Right lung (tissue), 5 donors: ENCODE data around the gene LPP. TPM values are rescaled to one million over a fixed set of nuclear protein-coding genes. Genes with fewer than 3 reads are reported as not detected.

Source experiments
- DNase-seq, 2 donors: peaks; one replicate each; pipeline ENCODE4 v3.0.0-alpha.2; 2013
- polyA plus RNA-seq, 5 donors: library from polyadenylated mRNA; unstranded; fragments of 120-200 nt; gene quantifications; one replicate each; pipeline versions ENCODE4 v1.2.1 to v1.2.3, GENCODE V29; 2013; ENCODE audit warnings: inconsistent platforms in 1 of 5, low replicate concordance in 1 of 5; ENCODE audit not compliant: insufficient read length in 5 of 5, insufficient read depth in 1 of 5

Gene LPP
- polyA plus RNA-seq, 5 donors: 14.9 to 27.2 (median 23.3) TPM

DNA sequence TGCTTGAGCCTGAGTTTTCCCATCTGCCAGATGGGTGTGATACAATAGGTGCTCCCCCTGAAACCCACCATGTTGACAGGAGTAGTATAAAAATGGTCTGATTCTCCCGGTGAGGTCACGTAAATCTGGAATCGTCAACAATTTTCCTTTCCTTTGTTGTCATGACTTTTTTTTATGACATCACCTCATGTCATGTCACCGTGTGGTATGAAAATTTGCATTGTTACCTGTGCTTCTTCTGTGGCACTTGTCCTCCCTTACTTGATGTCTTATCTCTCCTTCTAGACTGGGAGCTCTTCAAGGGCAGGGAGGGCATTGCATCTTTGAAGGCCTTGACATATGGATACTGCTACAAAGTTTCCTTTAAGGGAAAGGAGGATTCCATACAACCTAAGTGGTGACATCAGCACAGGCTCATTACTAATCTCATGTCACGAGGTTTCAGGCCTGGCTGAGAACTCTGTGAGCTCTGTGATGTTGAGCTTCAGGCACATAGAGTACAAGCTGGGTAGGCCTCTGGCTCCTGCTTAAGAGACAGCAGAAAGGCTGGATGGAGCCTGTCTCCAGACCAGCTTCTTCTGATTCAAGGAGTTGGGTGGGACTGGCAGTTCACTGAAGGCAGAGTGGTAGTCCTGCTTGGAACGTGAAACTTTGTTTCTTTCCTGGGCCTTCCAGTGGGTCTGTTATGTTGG lies 66.3 kb downstream of the LPP start:
- DNase-seq: no peak

DNA sequence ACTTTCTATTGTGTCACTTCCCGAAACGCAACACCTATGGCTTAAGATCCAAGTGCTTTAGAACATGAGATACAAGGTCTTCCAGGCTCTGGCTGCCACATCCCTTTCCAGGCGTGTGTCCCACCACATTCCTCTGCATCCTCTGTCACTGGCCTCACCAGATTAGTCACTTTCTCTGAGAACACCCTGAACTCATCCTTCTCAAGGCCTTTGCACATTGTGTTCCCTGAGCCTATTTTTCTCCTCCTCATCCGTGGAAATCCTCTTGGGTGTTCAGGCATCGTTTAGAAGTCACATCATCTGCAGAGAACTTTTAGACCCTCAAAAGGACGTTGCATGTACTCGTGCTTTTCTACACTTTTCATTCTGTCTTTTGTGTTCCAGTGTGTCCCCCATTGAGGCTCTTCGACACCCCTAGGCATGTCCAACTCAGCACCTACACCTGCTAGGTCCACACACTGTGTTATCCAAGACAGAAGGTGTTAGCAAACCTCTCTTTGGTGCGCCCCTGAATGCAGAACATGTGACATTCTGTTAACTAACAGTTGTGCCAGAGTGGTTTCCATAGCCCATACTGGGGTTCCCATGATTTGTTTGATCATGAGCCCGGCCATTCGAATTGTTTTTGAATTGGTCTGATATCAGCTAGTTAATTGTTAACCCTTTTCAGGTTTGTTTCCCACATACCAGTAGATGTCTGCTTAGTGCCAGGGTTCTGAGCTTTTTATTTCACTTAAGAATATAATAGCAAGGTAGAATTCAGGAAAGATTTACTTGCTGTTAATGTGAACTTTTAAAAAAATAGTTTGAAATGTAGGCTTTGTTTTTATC lies 67.2 kb downstream of the LPP start:
- DNase-seq: no peak

DNA sequence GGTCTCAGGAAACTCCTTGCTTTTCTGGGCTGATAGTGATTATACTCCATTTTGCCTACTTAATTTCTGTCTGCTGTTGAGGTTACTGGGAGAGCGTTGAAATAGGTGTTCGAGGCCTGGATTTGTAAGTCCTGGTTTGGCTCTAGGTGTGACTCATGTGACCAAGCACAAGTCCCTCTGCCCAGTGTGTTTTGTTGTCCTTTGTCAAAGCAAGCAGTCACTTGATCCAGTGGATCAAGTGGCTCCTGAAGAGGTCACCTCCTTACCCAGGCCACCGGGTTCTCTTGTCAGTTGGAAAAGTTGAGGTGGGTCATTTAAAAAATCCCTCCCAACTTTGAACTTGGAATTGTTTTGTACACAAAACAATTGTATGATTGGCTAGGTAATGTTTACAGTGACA lies 70.0 kb downstream of the LPP start:
- no peak for DNase-seq

DNA sequence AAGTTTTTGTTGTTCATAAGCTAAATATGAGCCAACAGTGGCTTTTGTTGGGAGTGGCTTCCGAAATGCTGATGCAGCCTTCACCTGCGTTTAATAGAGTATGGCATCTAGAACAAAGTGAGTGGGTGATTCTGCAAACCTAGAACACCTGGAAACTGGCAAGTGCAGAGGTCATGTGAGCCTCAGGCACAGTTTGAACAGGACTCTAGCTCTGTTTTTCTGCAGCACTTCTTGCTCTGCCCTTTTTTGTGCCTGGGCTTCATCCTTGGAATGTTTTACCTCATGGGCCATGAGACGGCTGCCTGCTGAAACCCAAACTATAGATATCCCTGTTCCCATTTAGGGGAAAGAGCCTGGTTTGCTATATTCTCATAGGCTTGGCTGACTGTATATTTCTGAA lies 73.5 kb downstream of the LPP start:
- no peak for DNase-seq

DNA sequence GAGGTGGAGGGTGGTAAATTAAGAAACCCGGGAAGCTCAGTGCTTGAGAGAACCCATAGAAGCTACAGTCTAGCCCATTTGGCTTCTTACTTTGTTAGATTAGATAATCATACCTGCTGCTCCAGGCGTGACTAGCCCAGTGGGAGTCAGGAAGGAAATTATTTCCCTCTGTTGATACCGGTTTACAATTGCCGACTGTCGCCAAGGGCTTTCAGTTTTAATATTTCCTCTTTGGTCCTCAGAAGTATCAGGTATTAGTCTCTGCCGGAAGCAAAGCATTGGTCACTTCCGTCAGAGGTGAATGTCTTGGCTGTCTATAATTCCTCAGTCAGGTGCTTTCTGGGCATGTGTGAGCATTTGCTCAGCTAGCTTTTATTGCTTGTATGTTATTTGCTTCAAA lies 75.2 kb downstream of the LPP start:
- DNase-seq: no peak

DNA sequence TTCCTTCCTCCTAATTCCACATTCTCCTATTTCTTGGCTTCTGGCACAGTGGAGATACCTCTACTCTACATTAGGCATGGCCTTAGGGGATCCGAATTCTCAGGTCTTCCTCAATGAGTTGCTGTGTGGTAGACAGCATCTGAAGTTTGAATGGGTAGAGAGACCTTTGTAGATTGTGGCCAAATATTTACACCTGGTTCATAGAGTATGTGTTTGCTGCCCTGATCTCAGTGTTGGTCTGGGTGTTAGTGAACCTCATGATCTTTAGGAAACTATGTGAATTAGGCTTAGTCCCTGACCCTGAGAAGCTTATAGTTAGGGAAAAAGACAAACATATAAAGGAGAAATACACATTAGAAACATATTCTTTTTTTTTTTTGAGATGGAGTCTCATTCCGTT lies 75.8 kb downstream of the LPP start:
- DNase-seq: no peak

DNA sequence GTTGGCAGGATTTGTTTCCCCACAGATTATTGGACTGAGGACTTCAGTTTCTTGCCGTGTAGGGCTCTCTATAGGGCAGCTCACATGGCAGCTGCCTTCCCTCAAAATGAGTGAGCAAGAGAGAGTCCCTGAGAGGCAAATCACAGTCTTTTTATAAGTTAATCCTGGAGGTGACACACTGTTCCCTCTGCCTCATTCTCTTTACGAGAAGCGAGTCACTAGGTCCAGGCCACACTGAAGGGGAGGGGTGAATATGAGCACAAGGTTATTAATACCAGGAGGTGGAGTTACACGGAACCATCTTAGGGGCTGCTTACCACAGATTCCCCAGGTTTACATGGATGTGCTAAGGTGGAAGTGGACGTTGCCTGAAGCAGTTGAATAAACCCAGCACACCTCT lies 77.0 kb downstream of the LPP start:
- DNase-seq: no peak

DNA sequence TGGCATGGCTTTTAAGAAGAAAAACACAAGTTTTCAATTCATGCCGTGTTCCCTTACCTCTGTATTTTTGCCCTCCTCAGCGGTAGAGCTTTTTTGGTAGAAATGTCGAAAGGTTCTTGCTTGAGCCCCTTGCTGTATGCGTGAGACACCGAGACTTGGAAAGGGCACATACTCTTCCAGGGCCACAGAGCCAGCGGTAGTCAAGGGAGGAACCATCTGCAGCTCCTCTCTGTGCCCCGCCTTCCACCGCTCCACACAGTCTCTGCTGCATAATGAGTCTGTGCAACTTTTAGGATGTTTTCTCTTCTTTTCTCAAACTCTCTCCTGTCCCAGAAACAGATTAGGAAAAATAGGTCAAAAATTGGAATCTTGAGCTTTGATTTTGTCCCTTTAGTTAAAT lies 77.5 kb downstream of the LPP start:
- no peak for DNase-seq

DNA sequence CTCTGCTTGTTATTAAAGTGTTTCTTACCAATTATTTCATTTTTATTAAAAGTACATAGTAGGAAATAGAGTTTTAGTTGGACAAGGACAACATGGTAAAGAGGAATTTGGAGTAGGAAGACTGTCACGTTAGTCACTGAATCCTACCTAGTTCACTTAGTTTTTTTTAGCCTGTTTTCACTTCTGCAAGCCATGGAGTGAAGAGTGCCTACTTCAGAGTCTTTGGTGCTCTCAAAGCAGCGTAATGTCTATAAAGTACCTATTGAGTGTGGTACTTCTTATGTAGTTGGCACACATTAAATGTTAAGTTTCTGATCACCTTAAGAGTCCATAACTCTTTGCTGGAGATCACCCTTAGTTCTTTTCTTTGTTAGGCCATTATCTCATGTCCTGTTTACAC lies 78.7 kb downstream of the LPP start:
- no peak for DNase-seq

DNA sequence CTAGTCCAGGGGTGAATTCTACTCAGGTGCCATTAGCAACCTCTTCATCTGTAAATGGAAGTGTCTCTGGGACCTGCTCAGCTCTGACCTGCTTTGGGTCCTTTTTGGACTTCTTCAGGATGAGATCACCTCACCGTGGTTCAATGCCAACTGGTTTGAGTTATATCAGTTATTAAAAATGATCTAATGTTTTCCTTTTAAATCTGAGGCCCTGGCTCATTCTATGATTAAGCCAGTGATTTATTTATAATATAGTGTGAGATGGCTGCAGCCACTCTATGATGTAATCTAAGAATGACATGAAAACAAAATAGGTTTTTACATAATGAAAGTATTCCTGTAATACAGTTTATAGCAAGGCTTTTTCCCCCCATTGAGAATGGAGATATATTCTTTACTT lies 79.4 kb downstream of the LPP start:
- no peak for DNase-seq

DNA sequence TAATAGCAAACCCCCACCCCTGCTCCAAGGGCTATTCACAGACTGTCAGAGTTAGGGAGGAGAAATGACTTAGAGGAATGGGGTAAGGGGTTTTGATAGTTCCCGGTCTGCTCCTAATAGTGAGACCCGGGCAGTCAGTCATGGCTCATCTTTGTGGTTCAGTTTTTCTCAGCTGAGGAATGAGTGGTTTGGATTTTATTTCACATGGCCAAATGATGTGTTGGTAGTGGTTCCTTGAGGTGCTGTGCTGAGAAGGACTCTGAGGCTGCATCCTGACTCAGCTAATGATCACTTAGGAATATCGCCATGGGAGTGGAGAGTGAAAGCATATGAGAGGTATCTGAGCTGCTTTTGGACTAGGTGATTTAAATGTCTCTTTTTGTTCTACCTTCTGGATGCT lies 80.2 kb downstream of the LPP start:
- DNase-seq: no peak

DNA sequence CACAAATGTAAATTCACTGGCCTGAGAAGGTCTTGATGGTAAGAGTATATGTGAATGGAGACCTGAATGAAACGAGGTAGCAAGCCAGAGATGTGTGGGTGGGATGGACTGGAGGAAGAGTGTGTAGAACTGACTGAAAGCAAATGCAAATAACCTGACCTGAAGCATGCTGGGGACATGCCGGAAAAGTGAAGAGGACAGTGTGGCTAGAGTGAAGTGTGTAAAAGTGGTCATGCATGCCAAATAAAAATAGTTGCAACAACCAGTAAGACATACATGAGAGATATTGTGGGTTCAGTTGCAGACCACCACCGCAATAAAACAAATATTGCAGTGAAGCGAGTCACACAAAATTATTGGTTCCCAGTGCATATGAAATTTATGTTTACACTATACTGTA lies 82.3 kb downstream of the LPP start:
- no peak for DNase-seq

DNA sequence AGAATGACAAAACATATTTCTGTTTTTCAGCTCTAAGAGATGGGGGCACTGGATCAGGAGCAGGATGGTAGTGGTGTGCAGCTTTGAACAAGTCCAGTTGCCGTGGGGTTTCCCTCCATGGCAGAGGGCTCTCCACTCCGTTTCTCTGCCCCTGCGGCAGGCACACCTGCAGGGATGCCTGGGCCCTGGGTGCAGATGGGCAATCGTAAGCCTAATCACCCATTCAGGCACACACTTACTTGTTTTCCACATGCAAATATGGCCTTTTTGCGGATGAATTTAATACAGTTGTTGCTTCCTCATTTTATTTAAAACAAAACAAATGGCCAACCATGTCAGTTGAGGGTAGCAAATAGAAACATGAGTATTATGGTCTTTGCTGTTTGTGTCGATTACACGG lies 85.1 kb downstream of the LPP start:
- no peak for DNase-seq

DNA sequence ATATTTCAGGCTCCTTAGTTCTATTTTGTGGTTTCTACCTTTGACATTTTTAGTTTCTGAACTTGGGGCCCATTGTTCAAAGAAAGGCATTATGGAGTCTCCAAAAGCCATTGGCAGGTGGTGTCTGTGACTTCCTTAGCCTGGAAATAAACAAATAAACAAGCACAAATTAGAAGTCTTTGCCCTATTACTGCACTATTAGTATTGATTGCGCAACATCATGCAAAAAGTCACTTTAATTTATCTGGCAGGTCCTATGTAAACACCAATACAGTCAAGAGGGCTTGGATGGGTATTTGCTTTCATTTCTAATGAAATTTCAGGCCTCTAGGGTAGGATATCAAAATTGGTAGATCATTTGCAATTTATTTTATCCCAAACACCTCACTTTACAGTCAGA lies 85.6 kb downstream of the LPP start:
- DNase-seq: no peak

DNA sequence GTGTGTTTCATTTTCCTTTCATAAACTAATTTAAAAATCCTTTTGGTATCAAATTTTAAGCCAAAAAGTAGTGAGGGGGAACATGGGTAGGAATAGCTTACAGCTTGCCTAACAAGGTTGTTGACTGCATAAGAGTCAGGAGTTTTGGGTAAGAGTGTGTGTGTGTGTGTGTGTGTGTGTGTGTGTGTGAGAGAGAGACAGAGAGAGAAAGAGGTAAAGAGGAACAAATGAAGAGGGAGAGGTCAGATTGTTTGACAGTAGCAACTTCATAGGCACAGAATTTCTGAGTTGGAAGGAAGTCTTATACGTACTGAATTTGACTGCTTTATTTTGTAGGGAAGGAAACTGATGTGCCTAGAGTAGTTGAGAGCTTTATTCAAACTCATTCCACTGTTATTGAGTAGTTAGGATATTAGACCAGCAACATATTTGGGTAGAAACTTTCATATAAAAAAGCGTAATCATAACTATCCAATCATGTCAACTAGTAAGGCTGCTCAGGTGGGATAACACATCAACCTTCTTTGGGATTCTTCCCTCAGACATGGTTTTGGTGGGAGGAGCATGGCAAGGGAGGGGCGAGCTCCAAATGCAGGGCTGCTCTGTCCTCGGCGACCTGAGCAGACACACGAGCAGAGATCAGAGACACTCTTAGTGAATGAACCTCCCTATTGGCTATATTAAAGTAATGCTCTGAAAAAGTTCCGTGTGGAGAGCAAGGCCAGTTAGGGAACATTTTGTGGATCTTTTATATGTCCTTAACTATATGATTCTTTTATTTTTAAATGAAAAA lies 86.4 kb downstream of the LPP start:
- DNase-seq: no peak

DNA sequence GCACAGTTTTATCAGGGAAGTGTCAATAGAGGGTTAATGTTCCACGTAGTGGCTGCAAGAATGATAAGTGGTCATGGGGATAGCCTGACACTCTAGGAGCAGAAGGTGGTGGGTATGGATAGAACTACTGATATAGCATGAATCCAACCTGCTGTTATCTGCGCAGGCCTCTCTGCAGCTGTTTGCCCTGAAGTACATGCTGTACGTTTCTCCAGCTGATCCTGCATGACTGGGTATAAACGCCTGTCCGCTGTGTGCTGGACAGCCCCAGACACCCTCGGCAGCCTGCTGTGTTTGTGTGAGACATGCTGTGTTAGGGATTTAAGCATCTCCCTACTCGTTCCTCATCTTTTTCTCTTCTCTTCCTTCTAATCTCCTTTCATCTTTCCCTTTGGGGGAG lies 87.1 kb downstream of the LPP start:
- no peak for DNase-seq

DNA sequence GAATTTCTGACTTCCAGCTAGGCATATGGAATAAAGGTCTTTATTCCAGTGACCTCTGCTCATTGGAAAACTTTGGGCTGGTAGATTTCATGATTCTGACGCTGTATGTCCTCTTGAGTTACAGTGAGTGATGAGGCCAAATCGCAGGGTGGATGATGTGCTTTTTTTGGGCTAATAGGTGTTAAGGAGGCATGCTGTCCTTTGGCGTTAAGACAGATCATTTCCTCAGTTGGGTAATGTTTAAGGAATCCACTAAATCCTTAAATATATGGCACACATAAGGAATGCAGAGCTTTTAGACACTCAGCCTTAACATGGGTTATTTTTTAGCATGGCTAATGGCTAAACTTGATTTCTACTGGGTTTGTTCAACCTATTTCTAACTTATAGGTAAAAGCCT lies 87.9 kb downstream of the LPP start:
- no peak for DNase-seq

DNA sequence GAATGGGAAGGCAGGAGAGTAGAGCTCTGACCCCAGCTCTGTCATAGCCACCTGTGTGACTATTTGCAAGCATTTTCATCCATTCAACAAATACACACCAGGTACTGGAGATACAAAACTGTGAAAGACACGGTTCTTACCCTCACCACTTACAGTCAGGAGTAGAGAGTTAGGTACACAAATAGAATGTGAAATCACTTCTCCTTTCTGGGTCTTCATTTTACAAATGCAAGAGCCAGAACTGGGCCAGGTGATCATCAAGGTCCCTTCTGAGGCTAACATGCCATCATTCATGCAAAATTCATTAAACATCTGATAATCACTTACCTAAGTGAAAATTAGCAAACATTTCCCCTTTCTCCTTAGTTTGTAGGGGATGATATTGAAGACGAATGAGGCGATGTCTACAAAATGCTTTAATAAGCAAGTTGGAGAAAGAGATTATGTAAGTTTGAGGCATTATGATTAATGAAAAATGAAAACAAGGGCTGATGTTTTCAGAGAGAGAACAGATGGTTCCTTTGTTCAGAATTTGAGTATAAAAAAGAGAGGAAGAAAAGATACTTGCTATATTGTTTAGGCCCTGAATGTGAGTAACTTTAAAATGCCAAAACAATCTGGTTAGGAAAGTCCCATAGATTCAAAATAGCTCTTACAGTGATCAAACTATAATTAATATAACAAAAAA lies 88.6 kb downstream of the LPP start:
- DNase-seq: no peak

DNA sequence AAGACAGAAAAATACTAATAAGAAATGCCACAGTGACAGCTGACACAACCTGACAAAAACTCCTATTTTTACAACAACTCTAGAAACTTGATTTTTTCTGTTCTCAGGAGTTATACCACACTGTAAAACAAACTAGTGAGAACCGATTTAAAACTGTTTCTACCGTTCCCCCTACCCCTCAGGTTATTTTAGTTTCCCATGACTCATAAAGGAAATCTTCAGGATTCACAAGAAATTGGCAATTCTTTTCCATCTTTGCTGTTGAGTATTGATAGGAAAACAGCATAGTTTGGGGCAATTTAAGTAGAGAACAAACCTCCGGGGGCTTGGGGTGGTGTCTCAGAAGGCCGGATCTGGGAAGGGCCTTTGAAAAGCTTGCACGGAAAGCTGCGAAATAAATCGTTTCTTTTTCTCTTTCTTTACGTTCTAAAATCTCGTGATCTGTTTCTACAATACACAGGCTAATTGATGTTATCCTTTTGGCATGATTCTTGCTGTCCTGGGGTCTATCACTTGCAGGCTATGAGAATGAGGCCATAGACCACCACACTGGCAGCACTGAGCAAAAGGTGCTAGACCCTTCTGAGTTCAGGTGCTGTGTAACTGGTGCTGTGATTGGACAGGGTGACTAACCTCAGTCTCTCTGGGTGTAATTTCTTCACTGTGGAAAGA lies 89.3 kb downstream of the LPP start:
- no peak for DNase-seq

DNA sequence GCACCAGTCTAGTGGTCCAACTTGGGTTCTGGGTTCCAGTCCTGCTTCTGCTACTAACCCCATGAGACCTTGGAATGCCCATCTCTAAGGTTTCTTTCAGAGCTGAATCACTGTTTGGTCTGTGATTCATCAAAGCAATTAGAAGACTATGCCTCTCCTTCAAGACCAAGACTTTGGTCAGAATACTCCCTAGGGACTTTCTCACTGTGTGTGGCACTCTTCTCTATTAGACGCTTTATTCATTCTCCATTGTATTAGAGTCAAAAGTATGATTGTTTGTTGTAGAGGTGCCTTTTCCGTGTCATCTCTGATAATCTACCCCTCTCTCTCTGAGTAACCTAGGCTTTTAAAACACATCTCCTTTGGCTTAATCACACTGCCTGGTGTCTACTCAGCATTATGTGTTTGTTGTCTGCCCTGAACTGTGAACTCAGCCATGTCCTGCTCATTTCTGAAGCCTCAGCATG lies 90.5 kb downstream of the LPP start:
- no peak for DNase-seq

DNA sequence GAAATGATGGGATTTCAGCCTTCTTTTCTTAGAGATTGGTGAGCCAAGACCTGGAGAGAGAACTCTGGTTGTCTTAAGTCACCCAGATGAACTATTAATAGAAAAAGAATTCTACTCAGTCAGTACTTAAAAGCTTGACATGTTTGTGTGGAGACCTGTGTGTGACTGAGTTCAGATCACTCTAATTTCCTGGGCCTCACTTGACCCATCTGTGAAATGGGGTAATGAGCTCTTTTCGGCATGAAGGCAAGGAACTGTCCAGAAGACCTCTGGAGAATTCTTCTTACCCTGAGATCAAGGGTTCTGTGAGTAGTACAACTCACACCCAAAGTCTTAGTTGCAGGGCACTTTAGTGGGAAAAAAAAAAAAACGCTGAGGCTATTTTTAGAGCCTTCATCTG lies 92.9 kb downstream of the LPP start:
- no peak for DNase-seq
